GDM1 (cell line): ENCODE results near the gene ISG15.

Experiments used
- DNase-seq: peaks from one replicate; lab custom pipeline; 2025; lab: John Stamatoyannopoulos, UW

The ISG15 gene

GRCh38 chr1:1061682-1062345, 48.5 kb downstream of the ISG15 start:
- DNase-seq = no peak

DNA sequence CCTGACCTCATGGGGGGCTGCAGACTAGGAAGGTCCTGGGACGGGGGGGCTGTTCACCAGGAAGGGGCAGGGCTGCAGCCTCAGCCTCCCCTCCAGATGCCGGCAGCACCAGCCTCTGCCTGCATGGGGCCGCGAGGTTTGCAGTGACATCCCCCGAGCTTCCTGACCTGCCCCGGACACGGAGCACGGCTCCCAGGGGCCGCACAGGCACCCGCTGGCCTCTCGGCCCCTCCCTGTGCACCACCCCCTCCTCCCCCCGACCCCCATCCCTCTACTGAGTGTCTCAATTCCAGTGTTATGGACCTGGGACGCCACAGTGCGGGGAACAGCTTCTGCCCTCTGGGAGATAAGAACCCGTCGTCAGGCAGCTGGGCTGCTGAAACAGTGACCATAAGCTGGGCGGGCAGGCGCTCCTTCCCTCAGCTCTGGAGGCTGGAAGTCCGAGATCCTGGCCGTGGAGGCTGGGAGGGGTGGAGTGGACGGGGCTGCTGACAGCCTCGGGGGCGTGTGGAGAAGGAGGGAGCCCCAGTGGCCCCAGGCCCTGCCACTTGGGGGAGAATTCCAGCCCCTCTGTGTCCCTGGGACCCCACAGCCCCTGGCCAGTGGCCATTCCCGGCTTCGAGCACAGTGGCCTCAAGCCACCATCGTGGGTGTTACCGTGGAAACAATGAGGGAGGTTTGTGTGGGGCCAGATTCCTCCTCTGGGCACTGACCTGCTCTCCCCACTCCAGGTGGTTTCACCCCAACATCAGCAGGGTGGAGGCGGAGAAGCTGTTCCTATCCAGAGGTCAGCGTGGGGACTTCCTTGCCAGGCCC, 49.3 kb downstream of the ISG15 start:
- no peak for DNase-seq

- no peak for DNase-seq
Measured at GRCh38 chr1:1063261-1063944, 50.1 kb downstream of the ISG15 start.
